ENCODE results near the gene SP5.
"Not testable (repeated sequence)": the region's sequence is repeated elsewhere in the genome, so short reads cannot be mapped to it uniquely, and the experiment has no call there.

SP5 gene

DNA sequence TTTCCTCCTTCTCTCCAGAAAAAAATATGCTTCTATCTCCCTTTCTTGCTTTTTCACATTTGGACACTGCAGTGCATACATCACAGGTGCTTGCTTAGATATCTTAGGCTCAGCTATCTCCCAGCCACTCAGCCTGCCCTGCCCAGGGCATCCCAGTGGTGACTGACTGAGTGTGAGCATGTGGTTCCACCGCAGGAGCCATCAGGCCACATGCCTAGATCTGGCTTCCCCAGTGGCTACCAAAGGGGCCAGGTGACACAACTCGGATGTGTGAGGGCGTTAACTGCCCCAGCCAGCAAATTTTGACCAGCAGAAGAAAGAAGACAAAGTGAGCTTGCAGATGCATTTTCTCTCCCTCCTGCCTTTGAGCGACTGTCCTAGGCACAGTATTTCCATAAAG, 25.5 kb downstream of the SP5 start:
- no peak for DNase-seq

DNA sequence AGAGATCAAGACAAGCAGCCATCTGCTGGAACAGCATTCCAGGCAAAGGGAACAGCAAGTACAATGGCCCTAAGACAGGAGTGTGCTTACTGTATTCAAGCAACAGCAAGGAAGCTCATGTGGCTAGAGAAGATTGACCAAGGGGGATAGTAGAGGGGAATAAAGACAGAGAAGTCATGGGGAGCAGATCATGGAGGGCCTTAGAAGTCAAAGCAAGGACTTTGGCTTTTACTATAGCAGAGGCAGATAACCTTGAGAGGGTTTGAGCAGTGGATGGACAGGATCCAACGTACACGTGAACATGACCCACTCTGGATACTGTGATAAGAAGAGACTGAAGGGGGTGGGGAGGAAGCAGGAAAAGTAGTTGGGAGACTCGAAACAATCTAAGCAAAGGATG, 26.9 kb downstream of the SP5 start:
- DNase-seq = no peak

GRCh38 chr2:170742896-170743529, 27.9 kb downstream of the SP5 start:
- no peak for DNase-seq

- no peak for DNase-seq
Observed at GRCh38 chr2:170743530-170744239, 28.5 kb downstream of the SP5 start.

GRCh38 chr2:170744248-170745002, 29.3 kb downstream of the SP5 start:
- no peak for DNase-seq

GRCh38 chr2:170745305-170745704, 30.2 kb downstream of the SP5 start:
- DNase-seq = no peak

GRCh38 chr2:170747921-170748320, 32.8 kb downstream of the SP5 start:
- DNase-seq = no peak

DNA sequence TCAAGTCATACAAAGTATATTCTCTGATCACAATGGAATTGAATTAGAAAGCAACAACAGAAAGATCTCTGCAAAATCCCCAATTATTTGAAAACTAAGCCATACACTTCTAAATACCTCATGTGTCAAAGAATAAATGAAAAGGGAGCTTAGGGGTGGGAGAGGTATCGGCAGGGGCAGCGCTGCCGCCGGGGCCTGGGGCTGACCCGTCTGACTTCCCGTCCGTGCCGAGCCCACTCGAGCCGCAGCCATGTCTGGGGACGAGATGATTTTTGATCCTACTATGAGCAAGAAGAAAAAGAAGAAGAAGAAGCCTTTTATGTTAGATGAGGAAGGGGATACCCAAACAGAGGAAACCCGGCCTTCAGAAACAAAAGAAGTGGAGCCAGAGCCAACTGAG, 36.4 kb downstream of the SP5 start:
- DNase-seq = not testable (repeated sequence)

GRCh38 chr2:170761572-170761971, 46.4 kb downstream of the SP5 start:
- no peak for DNase-seq

GRCh38 chr2:170762760-170763159, 47.6 kb downstream of the SP5 start:
- no peak for DNase-seq

- DNase-seq = no peak
Observed at GRCh38 chr2:170763232-170763631, 48.1 kb downstream of the SP5 start.

DNA sequence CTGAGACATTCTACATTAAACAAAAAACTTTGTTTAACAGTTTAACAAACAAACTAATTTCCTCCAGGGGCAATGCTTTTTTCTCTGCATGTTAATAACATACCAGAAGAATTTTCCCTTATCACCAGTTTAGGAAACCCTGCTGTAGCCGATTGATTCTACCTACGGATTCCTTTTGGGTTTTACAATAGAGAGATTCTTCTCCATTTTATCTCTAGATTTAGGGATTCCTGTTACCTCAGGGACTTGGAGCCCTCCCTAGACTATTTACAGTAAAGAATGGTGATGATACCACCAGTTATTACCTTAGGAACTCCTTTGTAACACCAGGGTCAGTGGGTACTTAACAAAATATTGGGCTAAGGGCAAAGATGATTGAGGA, 49.7 kb downstream of the SP5 start:
- DNase-seq = no peak

- no peak for DNase-seq
Observed at GRCh38 chr2:170766693-170767092, 51.6 kb downstream of the SP5 start.

All from T-helper 1 cell (primary cell).